ENCODE results near the gene CBLC.

- TF ChIP-seq CTCF (IDR thresholded peaks at IDR 0.05) (no peak), POLR2AphosphoS5 (IDR thresholded peaks at IDR 0.05) (no peak), POLR2A (IDR thresholded peaks at IDR 0.05) (no peak), EP300 (IDR thresholded peaks at IDR 0.05) (no peak)
Observed at GRCh38 chr19:44803442-44804428, 26.0 kb downstream of the CBLC start.
